Measurements from ENCODE around the gene MBLAC1.

MBLAC1 gene

GRCh38 chr7:100171087-100171681 is 44.4 kb downstream of the MBLAC1 start:
- no peak for DNase-seq (ENCODE audit: low spot score)

GRCh38 chr7:100171840-100172239 is 45.1 kb downstream of the MBLAC1 start:
- no peak for DNase-seq (ENCODE audit: low spot score)

GRCh38 chr7:100173806-100174495 is 47.2 kb downstream of the MBLAC1 start:
- DNase-seq (ENCODE audit: low spot score), result no peak

- DNase-seq (ENCODE audit: low spot score), result no peak
These were observed 47.8 kb downstream of the MBLAC1 start for GRCh38 chr7:100174582-100174981.

- no peak for DNase-seq (ENCODE audit: low spot score)
These were observed 48.6 kb downstream of the MBLAC1 start for GRCh38 chr7:100175296-100175935.

GRCh38 chr7:100176096-100177044 is 49.6 kb downstream of the MBLAC1 start:
- DNase-seq (ENCODE audit: low spot score), result no peak

GRCh38 chr7:100177045-100178001 is 50.6 kb downstream of the MBLAC1 start, which contains the start of the genes GPC2 and STAG3:
Gene GPC2 (minus strand): TSS chr7:100177381. CDS start chr7:100177199, 182 bp downstream.
Gene STAG3 (plus strand): TSS chr7:100177918. CDS start chr7:100180557, 2,639 bp downstream.
- peak; percentile 94 for DNase-seq (ENCODE audit: low spot score)
